H1 (cell line): ENCODE measurements around the gene CLVS2. TPM values are rescaled to one million over a fixed set of nuclear protein-coding genes. Genes with fewer than 3 reads are reported as not detected.

ENCODE experiments used
- CHD7 ChIP-seq: fragments of 300-600 bp; sonication (generic); IDR thresholded peaks from 2 replicates; pipeline ENCODE4 v1.7.1; 2012; ENCODE audit warnings: low read length, moderate library complexity, mild to moderate bottlenecking, inconsistent platforms; ENCODE audit not compliant: insufficient replicate concordance
- EP300 ChIP-seq, 2 experiments: IDR thresholded peaks; 1 replicate in 1 of 2; 2 replicates in 1 of 2; pipeline ENCODE4 v1.6.1; 2011 to 2012; ENCODE audit warnings: low read depth in 2 of 2, low read length in 2 of 2, mild to moderate bottlenecking in 2 of 2, borderline replicate concordance in 1 of 2, inconsistent platforms in 1 of 2, moderate library complexity in 1 of 2
- HDAC2 ChIP-seq, 2 experiments: fragments of 300-600 bp in 1 of 2; sonication (generic) in 1 of 2; IDR thresholded peaks; 2 replicates each; pipeline ENCODE4 v1.6.1; 2011 to 2012; ENCODE audit warnings: low read depth in 2 of 2, low read length in 2 of 2, mild to moderate bottlenecking in 2 of 2, moderate library complexity in 2 of 2, borderline replicate concordance in 1 of 2, inconsistent platforms in 1 of 2
- HDAC6 ChIP-seq: IDR thresholded peaks from one replicate; pipeline ENCODE4 v1.7.1; 2012; ENCODE audit warnings: low read depth, mild to moderate bottlenecking, inconsistent platforms, low read length, moderate library complexity
- RNF2 ChIP-seq: fragments of 200-900, 300-1000 bp; sonication (generic); IDR thresholded peaks from 2 replicates; pipeline ENCODE4 v1.7.1; 2016; ENCODE audit warnings: borderline replicate concordance, low read depth, mild to moderate bottlenecking, antibody characterized with exemption, low read length; ENCODE audit not compliant: poor library complexity, severe bottlenecking; ENCODE audit errors: missing control alignments
- TBP ChIP-seq: IDR thresholded peaks from 2 replicates; pipeline ENCODE4 v1.6.1; 2011; ENCODE audit warnings: low read depth, low read length, improper control_type of control experiment
- polyA plus RNA-seq, 7 experiments: library from polyadenylated mRNA; depleted of rRNA in 3 of 7; stranded (reverse) in 5 of 7; unstranded in 2 of 7; fragments of >200 nt in 5 of 7; fragments of 200-250 nt in 2 of 7; gene quantifications; 1 replicate in 5 of 7; 2 replicates in 1 of 7; 4 replicates in 1 of 7; pipeline versions ENCODE4 v1.2.1 to v1.2.3, GENCODE V29; 2011 to 2013; ENCODE audit warnings: missing spikeins in 2 of 7, mixed read lengths in 2 of 7
- total RNA-seq: library from RNA; stranded (reverse); fragmentation: NEBNext Ultra II Directional; extraction: Animal tissue kit (Norgen Biotek cat#: 25700); gene quantifications from 2 replicates; pipeline ENCODE4 v1.2.1, GENCODE V29; 2021
- TF ChIP-seq, protein P1 (sequence below): IDR thresholded peaks from 2 replicates; pipeline ENCODE4 v1.6.1; 2011; ENCODE audit warnings: low read depth, mild to moderate bottlenecking, low read length; ENCODE audit not compliant: insufficient read depth

Gene CLVS2
- total and polyA plus RNA-seq, 2 of the 8 experiments (the other 6 are each of a cell fraction or from before 2014, with no cell fraction given): 0.30 to 0.73 TPM

DNA sequence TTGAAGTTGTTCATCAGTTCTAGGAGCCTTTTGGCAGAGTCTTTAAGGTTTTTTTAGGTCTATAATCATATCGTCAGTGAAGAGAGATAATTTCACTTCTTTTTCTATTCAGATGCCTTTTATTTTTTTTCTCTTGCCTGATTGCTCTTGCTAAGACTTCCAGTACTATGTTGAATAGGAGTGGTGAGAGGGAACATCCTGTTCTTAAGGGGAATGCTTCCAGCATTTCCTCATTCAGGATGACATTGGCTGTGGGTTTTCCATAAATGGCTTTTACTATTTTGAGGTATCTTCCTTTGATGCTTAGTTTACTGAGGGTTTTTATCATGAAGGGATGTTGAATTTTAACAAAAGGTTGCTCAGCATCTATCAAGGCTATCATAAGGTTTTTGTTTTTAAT, 109.5 kb downstream of the CLVS2 start (continued):
- TF ChIP-seq RNF2: no peak
- no peak for TF ChIP-seq HDAC6
- no peak for TF ChIP-seq EP300 (IDR thresholded peaks at IDR 0.05; ENCODE audit: borderline replicate concordance in 1 of 2, low read depth in 2 of 2, low read length in 2 of 2)
- TF ChIP-seq, protein P1, sequence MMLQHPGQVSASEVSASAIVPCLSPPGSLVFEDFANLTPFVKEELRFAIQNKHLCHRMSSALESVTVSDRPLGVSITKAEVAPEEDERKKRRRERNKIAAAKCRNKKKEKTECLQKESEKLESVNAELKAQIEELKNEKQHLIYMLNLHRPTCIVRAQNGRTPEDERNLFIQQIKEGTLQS: no peak
- TF ChIP-seq CHD7: no peak
- no peak for TF ChIP-seq TBP
- TF ChIP-seq HDAC2 (IDR thresholded peaks at IDR 0.05; ENCODE audit: borderline replicate concordance in 1 of 2, low read depth in 2 of 2, low read length in 2 of 2): no peak
